ENCODE results near the gene HTR3B.
A peak's percentile ranks its signal among the peaks of the same experiment; 100 is the strongest.
"Not testable (repeated sequence)": the region's sequence is repeated elsewhere in the genome, so short reads cannot be mapped to it uniquely, and the experiment has no call there.

HTR3B gene

GRCh38 chr11:113884361-113884836, 20.2 kb upstream of the HTR3B start:
- DNase-seq: peak; percentile 69

- DNase-seq: no peak
Observed at GRCh38 chr11:113885897-113886296, 18.7 kb upstream of the HTR3B start.

- DNase-seq: no peak
Observed at GRCh38 chr11:113888848-113889247, 15.7 kb upstream of the HTR3B start.

- no peak for DNase-seq
Observed at GRCh38 chr11:113894421-113894996, 10.1 kb upstream of the HTR3B start.

GRCh38 chr11:113895367-113896155, 9.0 kb upstream of the HTR3B start:
- DNase-seq: no peak

- DNase-seq: peak; percentile 14
Observed at GRCh38 chr11:113896156-113896879, 8.3 kb upstream of the HTR3B start.

- DNase-seq: no peak
Observed at GRCh38 chr11:113901141-113901540, 3.5 kb upstream of the HTR3B start.

GRCh38 chr11:113906038-113906437, 1.4 kb downstream of the HTR3B start:
- no peak for DNase-seq

GRCh38 chr11:113906516-113906915, 1.9 kb downstream of the HTR3B start:
- DNase-seq: no peak

GRCh38 chr11:113907152-113907551, 2.6 kb downstream of the HTR3B start:
- DNase-seq: no peak

GRCh38 chr11:113907681-113908080, 3.1 kb downstream of the HTR3B start:
- DNase-seq: no peak

GRCh38 chr11:113908098-113908497, 3.5 kb downstream of the HTR3B start:
- no peak for DNase-seq

- not testable (repeated sequence) for DNase-seq
Observed at GRCh38 chr11:113911491-113911890, 6.9 kb downstream of the HTR3B start.

- DNase-seq: no peak
Observed at GRCh38 chr11:113923572-113923971, 19.0 kb downstream of the HTR3B start.

- DNase-seq: no peak
Observed at GRCh38 chr11:113926273-113927197, 21.9 kb downstream of the HTR3B start.

- DNase-seq: no peak
Observed at GRCh38 chr11:113928311-113928710, 23.7 kb downstream of the HTR3B start.

- DNase-seq: no peak
Observed at GRCh38 chr11:113932788-113933187, 28.2 kb downstream of the HTR3B start.

GRCh38 chr11:113934193-113934592, 29.6 kb downstream of the HTR3B start:
- not testable (repeated sequence) for DNase-seq

- DNase-seq: no peak
Observed at GRCh38 chr11:113934761-113935160, 30.2 kb downstream of the HTR3B start.

- DNase-seq: no peak
Observed at GRCh38 chr11:113935858-113936257, 31.3 kb downstream of the HTR3B start.

GRCh38 chr11:113937918-113938317, 33.3 kb downstream of the HTR3B start:
- no peak for DNase-seq

GRCh38 chr11:113942256-113942655, 37.7 kb downstream of the HTR3B start:
- no peak for DNase-seq

- DNase-seq: not testable (repeated sequence)
Observed at GRCh38 chr11:113946162-113946561, 41.6 kb downstream of the HTR3B start.

All from fibroblast of upper back skin (primary cell).